GM19035 (cell line): Measurements from ENCODE around the gene SLC47A2.

ENCODE experiments used
- ATAC-seq: cut with Tn5 transposase; IDR thresholded peaks from one replicate; pipeline ENCODE4 v1.9.1; 2021; ENCODE audit not compliant: unreplicated experiment

Gene SLC47A2

DNA sequence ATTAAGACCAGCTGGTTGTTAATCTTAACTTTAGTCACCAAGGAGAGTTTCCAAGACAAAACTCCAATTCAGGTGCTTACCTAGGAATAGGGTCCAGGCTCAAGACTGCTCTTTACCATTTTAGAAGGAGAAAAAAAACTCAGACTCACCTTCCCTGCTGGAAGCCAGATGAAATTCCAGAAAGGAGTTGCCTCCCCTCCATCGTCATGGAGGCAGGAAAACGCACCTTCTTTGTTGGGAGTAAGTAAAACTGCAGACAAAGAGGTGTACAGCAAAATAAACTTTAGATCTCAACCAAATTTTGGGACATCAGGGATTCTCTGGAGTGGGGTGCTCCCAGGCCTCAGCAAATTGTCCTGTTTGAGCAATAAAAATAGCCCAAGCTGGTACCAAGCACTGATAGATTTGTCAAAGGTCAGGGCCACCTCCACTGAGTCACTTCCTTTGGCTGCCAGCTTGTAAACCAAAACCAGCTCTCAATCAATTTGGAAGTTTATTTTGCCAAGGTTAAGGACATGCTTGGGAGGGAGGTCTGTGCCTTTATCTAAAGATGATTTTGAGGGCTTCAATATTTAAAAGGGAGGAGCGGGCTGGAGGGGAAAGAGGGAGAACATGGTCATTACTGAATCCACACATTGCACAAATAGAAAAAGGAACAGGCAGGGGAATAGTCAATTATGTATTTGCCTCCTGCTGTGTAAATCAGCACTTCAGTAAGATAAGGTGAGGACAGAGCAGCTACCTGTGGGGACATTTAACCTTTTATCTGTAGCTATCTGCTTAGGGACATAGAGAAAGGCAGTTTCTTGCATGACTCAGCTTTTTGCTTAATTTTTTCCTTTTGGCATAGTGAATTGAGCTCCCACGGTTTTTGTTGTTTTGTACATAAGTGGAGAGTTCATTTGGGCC, 69.3 kb downstream of the SLC47A2 start:
- ATAC-seq, result no peak

DNA sequence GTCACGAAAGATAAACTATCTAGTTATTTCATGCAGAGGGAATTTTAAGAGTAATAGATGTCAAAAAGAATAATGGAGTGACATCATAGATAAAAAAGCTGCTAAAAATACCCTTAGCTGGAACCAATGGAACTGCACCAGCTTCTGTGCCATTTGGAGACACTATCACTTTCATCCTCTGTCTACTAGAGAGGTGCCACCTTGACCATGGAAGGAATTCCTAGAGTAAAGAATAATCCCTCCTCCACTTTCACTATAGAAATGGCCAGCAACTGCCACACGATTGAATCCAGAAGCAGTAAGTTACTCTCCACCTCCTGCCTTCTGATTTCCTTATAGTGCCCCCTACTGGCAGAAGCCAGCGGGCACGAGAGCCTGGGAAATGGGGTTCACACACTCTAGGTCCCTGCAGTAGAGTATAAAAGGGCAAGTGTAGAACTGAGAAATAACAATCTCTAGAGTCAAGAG, 70.6 kb downstream of the SLC47A2 start:
- ATAC-seq, result no peak

DNA sequence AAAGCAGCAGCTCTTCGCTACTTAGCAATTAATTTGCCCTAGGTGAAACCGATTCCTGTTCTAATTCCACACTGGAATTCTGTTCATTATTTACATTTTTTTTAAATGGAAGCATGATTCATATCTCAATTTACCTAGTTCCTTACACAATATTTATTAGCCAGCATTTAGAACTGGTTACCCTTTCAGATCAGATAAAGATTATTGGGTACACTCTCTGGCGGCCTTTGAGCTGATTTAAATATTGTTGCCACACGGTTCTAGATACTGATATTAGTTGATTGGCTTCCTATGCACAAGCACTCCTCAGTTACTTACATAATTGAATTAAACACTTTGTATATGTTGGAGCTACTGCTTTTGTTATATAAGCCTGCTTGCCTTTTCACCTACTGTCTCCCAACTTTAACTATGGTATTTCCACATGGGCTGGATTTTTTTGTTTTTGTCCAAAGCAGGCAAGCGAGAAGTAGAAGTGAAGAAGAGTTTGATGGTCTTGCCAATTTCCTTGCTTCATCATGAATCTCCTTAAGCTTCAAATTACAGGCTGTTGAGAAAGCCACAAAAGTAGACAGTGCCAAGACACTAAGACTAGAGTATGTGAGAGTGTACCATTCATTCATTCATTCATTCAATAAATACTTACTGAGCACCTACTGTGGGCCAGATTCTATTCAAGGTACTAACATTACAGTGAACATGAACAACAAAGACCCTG, 71.7 kb downstream of the SLC47A2 start:
- ATAC-seq, result no peak

DNA sequence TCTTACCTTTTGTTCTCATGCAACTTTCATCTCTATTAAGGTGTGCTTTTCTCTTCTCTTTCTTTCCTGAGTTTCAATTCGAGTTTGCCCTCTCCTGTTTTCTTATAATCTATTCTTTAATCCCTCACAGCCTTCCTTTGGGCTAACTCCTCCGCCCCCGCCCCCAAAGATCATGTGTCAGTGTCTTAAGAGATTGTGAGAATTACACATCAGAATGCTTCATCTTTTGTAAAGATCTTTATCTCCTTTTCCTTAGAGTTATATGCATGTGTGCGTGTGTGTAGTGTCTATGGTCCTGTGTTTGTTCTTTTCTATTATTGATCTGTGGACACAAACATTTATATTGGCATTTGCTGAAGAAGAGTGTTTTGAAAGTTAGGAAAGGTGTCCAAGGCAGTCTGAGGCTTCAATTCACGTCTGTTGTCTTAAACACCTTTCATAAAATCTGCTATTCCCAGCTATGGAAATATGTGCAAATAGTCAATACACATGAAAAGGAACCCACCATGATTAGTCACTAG, 74.0 kb downstream of the SLC47A2 start:
- no peak for ATAC-seq

DNA sequence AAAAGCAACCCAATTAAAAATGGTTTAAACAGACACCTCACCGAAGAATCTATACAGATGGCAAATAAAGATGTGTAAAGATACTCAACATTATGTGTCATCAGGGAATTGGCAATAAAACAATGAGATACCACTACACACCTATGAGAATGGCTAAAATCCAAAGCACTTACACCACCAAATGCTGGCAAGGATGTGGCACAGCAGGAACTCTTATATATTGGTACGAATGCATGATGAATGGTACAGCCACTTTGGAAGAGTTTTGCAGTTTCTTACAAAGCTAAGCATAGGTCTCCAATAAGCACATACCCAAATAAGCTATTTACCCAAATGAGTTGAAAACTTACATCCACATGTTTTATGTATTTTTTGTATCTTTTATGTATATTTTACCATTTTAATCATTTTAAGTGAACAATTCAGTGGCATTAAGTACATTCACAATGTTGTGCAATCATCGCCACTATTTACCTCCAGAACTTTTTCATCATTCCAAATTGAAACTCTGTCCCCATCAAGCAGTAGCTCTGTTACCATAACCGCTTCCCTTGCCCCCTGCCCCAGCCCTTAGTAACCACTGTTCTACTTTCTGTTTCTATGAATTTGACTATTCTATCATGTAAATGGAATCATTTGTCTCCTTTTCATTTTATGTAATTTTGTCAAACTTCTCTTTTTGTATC, 74.6 kb downstream of the SLC47A2 start:
- ATAC-seq, result no peak

DNA sequence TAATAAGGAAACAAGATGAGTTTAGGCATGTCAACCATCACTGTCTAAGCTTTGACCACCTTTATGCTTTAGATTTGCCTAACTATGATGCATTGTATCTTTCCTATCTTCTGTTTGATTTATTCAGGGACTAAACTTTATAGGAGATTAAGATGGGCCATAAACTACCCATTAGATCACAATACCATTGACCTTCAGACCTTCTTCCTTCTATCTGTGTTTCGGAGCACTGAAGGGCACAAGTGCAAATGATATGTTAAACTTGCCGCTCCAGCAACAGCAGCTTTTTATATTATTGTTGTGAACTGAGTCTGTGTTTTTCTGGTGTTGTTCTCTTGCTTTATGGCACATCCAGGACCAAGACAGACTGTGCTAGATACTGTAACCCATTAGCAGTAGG, 84.5 kb downstream of the SLC47A2 start:
- no peak for ATAC-seq

DNA sequence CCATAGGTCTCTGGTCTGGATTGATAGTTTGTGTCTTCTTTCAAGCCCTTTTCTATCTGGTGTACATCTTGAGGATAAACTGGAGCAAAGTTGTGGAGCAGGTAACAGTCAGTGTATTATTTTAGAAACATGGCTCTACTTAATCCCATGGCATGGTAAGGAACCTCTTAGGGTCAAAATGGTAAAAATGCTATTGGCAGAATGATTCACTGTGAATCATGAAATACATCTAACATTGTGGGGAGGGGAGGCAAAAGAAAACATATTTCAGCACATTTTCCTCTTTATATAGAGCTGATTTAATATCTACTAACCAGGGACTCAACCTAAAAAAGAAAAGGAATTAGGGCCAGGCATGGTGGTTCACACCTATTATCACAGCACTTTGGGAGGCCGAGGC, 85.7 kb downstream of the SLC47A2 start:
- no peak for ATAC-seq

DNA sequence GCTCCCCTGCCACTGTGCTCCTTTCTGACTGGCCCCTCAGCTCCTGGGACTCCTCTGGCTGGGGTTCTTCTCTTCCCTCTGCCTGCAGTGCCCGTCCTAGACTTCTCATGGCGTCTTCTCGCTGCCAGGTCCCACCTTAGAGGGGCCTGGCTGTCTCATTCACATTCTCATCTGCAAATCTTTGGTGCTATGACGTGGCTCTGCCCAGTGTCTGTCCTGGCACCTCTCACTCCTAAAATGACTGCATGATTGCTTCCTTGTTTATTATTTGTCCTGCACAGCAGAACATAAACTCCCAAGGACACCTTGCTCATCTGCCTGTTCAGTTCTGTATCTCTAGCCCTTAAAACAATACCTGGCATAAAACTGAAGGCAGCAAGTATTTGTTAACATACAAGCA, 86.3 kb downstream of the SLC47A2 start:
- no peak for ATAC-seq

DNA sequence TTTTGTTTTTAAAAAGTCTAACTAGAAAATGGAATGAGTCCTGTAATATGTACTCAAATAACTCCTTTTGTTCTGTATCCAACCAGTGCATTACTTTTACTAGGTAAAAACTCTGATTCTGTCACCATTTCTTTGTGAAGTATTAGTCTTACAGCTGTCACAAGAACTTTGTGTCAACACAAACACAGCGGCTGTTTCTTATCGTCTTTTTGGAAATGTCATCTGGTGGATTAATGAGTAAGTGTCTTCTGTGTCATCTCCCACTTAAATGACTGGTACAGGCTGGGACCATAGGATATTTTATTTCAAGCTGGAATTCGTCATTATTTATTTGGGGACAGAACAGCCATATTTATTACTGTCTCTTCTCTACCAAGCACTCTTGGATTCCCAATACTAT, 86.9 kb downstream of the SLC47A2 start:
- no peak for ATAC-seq
